GM19240 (cell line): ENCODE results near the gene GNB2.

Experiments used
- DNase-seq: peaks from one replicate; pipeline ENCODE4 v3.0.0; 2011; ENCODE audit warnings: low spot score; ENCODE audit not compliant: insufficient read length

GNB2 gene

DNA sequence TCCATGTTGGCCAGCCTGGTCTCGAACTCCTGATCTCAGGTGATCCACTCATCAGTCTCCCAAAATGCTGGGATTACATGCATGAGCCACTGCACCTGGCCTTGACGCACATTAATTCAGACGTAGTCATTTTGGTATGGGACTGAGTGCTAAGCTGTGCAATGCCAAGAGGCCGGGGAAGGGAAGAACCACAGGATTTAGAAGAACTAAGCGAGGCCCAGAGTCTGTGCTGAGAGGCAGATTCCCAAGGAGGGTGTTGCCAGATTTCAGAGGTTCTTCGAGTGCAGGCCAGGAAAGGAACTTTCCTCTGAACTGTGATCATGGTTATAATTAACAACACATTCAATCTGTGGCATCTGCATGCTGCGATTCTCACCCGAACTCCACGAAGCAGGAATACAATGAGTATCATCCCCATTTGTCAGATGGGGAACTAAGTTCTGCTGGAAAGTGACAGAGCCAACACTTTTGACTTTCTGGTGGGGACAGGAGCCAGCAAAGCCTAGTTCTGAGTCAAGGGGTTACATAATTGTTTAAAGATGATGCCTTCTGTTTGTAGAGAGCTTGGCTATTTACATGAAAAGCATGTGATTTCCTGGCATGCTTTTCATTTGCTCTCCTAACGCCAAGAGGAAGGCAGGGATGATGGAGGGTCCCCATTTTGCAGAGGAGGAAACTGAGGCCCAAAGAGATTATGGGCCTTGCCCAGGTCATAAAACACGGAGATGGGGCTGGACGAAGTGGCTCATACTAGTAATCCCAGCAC is 53.6 kb downstream of the GNB2 start:
- no peak for DNase-seq

DNA sequence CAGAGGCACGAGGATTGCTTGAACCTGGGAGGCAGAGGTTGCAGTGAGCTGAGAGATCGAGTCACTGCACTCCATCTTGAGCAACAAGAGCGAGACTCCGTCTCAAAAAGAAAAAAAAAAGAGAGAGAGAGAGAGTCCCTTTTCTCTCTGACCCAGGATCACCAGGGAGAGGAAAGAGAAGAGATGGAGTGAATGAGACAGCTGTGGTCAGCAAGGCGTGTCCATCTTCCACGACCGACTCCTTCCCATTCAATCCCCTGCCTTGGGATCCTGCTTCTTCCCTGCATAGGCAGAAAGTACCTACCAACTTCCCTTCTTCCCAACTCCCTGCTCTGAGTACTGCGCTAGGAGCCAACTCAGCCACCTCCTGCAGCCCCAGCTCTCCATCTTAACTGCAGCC is 54.7 kb downstream of the GNB2 start:
- DNase-seq = no peak
